NB4 (cell line): ENCODE data around the gene ATP11A.

Source experiments
- MYC ChIP-seq: IDR thresholded peaks from 2 replicates; pipeline ENCODE4 v1.6.1; 2011; ENCODE audit warnings: low read depth, low read length
- POLR2A ChIP-seq: IDR thresholded peaks from 2 replicates; pipeline ENCODE4 v1.6.1; 2011; ENCODE audit warnings: mild to moderate bottlenecking; ENCODE audit not compliant: insufficient read length; ENCODE audit errors: extremely low read depth
- TF ChIP-seq, protein P1 (sequence below): IDR thresholded peaks from one replicate; pipeline ENCODE4 v1.5.1; 2012; ENCODE audit warnings: low read depth, low read length

DNA sequence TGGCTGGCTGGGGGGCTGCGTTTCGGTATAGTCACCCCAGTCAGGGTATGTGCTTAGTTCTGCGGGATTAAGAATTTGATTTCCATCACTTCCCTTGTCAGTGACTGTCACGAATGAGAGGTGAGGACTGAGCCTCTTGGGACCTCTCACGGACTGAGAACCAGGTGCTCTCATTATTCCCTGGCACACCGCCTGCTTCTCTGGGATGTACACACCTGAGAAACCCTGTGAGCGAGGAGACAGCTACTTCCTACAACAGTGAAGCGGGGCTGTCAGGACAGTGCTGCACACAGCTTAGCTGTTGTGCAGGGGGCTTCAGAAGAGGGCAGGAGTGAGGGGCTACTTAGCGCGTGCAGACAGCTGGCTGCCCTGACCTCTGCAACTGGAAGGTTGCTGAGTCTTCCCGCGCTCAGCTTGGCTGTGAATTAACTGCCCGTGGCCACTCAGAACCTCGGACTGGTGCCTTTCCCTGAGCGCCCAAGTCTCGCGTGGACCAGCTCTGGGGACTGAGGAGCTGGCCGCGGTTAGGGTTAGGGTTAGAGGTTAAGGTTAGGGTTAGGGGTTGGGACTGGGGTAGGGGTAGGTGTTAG is 213.9 kb downstream of the ATP11A start:
- TF ChIP-seq POLR2A (no peak), MYC (no peak)
- TF ChIP-seq, protein P1, sequence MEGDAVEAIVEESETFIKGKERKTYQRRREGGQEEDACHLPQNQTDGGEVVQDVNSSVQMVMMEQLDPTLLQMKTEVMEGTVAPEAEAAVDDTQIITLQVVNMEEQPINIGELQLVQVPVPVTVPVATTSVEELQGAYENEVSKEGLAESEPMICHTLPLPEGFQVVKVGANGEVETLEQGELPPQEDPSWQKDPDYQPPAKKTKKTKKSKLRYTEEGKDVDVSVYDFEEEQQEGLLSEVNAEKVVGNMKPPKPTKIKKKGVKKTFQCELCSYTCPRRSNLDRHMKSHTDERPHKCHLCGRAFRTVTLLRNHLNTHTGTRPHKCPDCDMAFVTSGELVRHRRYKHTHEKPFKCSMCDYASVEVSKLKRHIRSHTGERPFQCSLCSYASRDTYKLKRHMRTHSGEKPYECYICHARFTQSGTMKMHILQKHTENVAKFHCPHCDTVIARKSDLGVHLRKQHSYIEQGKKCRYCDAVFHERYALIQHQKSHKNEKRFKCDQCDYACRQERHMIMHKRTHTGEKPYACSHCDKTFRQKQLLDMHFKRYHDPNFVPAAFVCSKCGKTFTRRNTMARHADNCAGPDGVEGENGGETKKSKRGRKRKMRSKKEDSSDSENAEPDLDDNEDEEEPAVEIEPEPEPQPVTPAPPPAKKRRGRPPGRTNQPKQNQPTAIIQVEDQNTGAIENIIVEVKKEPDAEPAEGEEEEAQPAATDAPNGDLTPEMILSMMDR: no peak
